ENCODE measurements around the gene SLCO2A1. TPM values are rescaled to one million over a fixed set of nuclear protein-coding genes. Genes with fewer than 3 reads are reported as not detected.

SLCO2A1 gene
- total RNA-seq, 2 donors from 2014 or later, result 0.10 TPM; not detected in 1

DNA sequence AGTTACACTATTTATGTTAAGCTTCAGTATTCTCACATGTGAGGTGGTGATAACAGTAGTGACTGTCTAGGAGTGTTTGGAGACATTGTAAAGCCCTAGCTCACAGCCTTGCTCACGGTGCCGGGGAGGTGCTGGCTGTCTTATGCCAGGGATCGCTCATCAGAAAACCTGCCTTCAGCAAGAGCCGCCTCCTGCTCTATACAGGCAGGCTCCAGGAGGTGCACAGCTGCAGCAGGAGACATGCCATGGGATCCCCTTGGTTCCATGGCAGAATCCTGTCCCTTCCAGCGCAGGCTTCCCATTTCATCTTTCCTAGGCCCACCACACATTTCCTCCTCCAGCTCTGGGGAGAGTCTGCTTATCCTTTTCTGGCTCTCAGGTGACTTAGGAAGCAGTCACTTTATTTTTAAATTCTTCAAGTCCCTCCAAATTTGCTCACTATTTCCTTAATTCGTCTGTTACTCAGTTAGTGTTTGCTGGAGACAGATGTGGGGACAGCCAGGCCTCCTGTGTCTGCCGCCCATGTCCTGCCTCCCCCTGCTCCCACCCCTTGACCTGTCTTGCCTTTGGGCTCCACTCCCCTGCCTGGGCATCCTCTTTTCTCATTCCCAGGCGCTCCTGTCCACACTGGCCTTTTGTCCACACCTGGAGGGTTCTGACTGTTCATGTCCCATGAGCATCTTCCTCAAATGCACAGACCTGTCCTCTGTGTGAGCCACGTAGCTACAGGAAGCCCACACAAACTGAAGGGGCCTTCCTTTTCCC, 31.7 kb downstream of the SLCO2A1 start:
- DNase-seq (no peak), ATAC-seq (replicated peaks in 1 of 2) (no peak)
- H3K9me3 Mint-ChIP-seq, result no peaks in the 10 kb centered on the region
- H3K4me3 Mint-ChIP-seq, result no peak overlapping the region
- H3K27ac Mint-ChIP-seq, result no peak overlapping the region
- H3K36me3 Mint-ChIP-seq (ENCODE audit: insufficient read depth in 2 of 2), result no peaks in the 10 kb centered on the region
- H3K27me3 Mint-ChIP-seq (ENCODE audit: low read depth), result peaks cover 20% of the 10 kb centered on the region
- no peaks in the 10 kb centered on the region for H3K4me1 Mint-ChIP-seq (ENCODE audit: low read depth)

DNA sequence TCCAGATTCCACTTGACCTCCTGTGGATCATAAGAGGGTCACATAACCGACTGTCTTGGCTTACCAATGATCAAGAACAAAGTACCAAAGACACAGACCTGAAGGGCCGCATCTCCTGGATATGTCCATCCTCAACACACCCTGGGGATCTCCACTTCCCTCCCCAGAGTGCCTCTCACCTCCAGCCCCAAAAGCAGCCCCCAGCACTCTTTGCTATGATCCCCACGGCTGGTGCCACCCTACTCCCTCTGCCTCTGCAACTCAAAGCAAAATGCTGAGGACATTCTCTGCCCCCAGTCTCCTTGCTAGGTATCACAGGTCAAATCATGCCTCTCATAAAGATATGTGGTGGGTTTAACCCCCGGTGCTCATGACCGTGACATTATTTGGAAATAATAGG, 32.7 kb downstream of the SLCO2A1 start:
- no peaks in the 10 kb centered on the region for H3K9me3 Mint-ChIP-seq
- no peak overlapping the region for H3K27ac Mint-ChIP-seq
- no peak for ATAC-seq (replicated peaks in 1 of 2)
- DNase-seq, result no peak
- no peak overlapping the region for H3K4me3 Mint-ChIP-seq
- H3K4me1 Mint-ChIP-seq (ENCODE audit: low read depth), result no peaks in the 10 kb centered on the region
- no peaks in the 10 kb centered on the region for H3K36me3 Mint-ChIP-seq (ENCODE audit: insufficient read depth in 2 of 2)
- peaks cover 20% of the 10 kb centered on the region for H3K27me3 Mint-ChIP-seq (ENCODE audit: low read depth)

DNA sequence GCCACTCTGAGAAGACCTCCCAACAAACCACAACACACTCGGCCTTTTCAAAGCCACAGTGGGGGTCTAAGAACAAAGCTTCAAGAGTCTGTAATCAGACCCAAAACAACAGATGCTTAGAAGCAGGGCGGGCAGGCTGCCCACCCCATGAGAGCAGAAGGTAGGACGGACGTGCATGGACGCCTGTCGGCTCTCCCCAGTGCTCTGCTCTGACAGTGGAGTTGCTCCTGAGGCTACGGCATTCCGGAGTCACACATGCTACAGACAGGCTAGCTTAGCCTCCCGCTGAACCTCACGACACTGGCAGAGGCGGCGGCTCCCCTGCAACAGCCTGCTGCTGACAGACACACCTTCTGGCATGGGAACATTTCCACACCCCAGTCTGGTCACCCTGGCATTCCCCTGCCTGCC, 33.5 kb downstream of the SLCO2A1 start:
- no peak for DNase-seq
- no peak for ATAC-seq (replicated peaks in 1 of 2)
- Mint-ChIP-seq H3K27ac (no peak overlapping the region), H3K4me3 (no peak overlapping the region), H3K36me3 (ENCODE audit: insufficient read depth in 2 of 2) (no peaks in the 10 kb centered on the region), H3K9me3 (no peaks in the 10 kb centered on the region), H3K27me3 (ENCODE audit: low read depth) (peaks cover 20% of the 10 kb centered on the region), H3K4me1 (ENCODE audit: low read depth) (no peaks in the 10 kb centered on the region)

DNA sequence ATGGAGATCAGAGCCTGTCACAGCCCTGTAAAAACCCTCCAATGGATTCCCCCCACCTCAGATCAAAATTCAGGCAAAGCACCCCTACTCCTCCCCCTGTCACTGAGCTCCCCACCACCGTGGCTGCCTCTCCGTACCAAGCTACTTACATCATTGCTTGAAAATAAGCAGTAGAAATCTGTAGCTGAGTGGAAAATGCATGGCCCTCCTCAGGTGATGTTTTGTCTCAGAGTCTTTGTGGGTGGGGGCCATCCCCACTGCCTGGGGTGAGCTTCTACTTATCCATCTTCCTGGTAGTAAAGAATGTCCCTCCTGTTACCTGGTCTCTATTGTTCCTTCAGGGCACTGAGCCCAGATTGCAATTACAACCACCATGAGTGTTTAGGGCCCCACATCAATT, 34.5 kb downstream of the SLCO2A1 start:
- ATAC-seq (replicated peaks in 1 of 2) (no peak), DNase-seq (no peak)
- no peak overlapping the region for H3K4me3 Mint-ChIP-seq
- H3K36me3 Mint-ChIP-seq (ENCODE audit: insufficient read depth in 2 of 2), result no peaks in the 10 kb centered on the region
- H3K27me3 Mint-ChIP-seq (ENCODE audit: low read depth), result peaks cover 21% of the 10 kb centered on the region
- H3K27ac Mint-ChIP-seq, result no peak overlapping the region
- H3K9me3 Mint-ChIP-seq, result no peaks in the 10 kb centered on the region
- H3K4me1 Mint-ChIP-seq (ENCODE audit: low read depth), result no peaks in the 10 kb centered on the region

DNA sequence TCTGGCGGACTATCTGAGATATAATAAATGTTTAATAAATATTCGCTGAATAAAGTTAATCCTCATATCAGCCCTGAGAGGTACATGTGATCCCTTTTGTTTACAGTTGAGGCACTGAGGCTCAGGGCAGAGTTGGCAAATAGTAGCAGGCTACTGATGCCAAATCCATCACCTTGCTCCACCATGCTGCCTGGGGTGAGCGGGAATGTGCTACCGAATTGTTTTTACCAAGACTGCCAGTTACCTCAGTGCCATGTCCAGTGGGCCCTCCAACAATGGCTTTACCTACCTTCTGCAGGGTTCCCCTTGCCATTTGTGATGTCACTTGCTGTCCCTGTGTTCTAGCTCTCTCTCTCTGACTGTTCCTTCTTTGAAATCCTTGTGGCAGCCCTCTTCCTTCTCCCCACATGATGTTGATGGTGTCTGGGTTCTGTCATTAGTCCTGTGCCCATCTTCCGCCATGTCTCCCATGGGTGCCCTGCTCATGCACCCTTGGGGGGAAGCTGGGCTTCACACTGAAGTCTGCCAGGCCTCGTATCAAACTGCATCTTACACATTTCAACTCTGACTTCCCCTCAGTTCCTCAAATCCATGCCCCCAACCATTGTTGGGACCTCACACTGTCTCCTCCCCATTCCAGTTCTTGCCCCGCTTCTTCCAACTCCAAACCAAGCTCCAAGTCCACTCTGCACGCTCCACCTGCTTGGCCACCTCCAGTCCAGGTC, 35.4 kb downstream of the SLCO2A1 start:
- H3K9me3 Mint-ChIP-seq, result no peaks in the 10 kb centered on the region
- peaks cover 18% of the 10 kb centered on the region for H3K27me3 Mint-ChIP-seq (ENCODE audit: low read depth)
- H3K4me3 Mint-ChIP-seq, result no peak overlapping the region
- DNase-seq (no peak), ATAC-seq (replicated peaks in 1 of 2) (no peak)
- no peaks in the 10 kb centered on the region for H3K4me1 Mint-ChIP-seq (ENCODE audit: low read depth)
- no peaks in the 10 kb centered on the region for H3K36me3 Mint-ChIP-seq (ENCODE audit: insufficient read depth in 2 of 2)
- no peak overlapping the region for H3K27ac Mint-ChIP-seq

DNA sequence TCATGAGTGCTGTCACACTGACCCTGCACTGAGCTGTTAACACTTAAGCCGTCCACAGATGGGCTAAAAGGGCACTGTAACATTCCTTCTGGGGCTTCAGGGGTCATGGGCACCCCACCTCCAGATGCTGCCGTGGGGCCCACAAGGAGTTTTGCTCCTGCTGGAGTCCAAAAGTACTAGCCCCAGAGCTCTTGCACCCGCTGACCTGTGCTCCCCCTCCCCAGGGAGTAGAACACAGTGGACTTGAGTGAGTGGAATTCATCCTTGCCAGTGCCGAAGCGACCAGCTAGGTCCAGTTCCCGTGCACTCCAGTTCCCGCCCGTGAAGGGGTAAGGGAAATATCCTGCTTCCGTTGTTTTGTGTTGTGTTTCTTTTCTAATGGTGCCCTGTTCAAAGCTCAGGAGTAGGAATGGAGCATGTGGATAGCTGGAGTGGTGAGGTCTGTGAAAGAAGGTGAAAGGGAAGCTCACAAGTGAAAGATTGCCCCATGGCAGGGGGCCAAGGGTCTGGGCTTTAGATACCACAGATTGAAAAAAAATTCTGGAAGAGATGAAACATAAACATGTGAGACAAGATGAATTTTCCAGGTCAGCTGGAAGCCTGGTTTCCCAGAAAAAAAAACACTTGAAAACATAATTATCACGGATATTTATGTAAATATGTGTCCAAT, 36.6 kb downstream of the SLCO2A1 start:
- ATAC-seq (replicated peaks in 1 of 2), result no peak
- no peaks in the 10 kb centered on the region for H3K9me3 Mint-ChIP-seq
- no peak overlapping the region for H3K27ac Mint-ChIP-seq
- H3K4me1 Mint-ChIP-seq (ENCODE audit: low read depth), result no peaks in the 10 kb centered on the region
- DNase-seq, result no peak
- peaks cover 15% of the 10 kb centered on the region for H3K27me3 Mint-ChIP-seq (ENCODE audit: low read depth)
- H3K36me3 Mint-ChIP-seq (ENCODE audit: insufficient read depth in 2 of 2), result no peaks in the 10 kb centered on the region
- no peak overlapping the region for H3K4me3 Mint-ChIP-seq

DNA sequence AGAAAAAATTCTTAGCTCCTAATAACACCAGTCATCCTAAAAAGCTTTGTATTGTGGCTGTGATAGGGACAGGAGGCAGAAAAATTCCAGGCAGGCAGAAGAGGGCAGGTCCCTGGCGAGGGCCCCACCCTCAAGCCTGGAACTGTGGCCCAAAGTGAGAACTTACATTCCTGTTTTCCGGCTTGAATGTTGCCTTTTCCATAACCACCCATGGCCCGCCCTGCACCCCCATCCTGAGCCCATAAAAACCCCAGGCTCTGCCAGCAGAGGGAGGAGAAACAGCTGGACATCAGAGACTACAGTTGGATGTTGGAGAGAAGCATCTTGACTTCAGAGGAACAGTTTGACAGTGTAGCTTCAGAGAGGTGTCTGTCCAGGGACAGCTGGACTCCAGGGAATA, 37.3 kb downstream of the SLCO2A1 start:
- no peaks in the 10 kb centered on the region for H3K36me3 Mint-ChIP-seq (ENCODE audit: insufficient read depth in 2 of 2)
- no peak overlapping the region for H3K4me3 Mint-ChIP-seq
- no peaks in the 10 kb centered on the region for H3K4me1 Mint-ChIP-seq (ENCODE audit: low read depth)
- H3K9me3 Mint-ChIP-seq, result no peaks in the 10 kb centered on the region
- H3K27me3 Mint-ChIP-seq (ENCODE audit: low read depth), result peaks cover 19% of the 10 kb centered on the region
- ATAC-seq (replicated peaks in 1 of 2) (no peak), DNase-seq (no peak)
- H3K27ac Mint-ChIP-seq, result no peak overlapping the region

DNA sequence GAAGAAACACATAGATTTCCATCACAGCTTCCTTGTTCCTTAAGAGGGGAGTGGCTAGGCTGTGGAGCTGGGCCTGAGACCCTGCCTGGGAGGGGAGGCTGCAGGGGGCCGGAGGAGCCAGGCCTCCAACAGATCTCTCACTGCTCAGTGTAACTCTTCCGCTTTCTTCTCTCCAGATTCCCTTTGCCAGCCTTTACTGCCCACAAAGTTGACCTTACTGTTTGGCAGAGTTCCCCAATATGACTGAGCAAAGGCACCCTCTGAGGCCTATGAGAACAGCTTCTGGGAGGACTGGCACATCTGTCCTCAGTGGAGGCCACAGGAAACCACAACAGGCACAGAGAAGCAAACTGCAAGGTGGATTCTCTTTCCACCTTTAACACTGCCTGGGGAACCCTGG, 38.1 kb downstream of the SLCO2A1 start:
- Mint-ChIP-seq H3K27me3 (ENCODE audit: low read depth) (peaks cover 21% of the 10 kb centered on the region), H3K4me3 (no peak overlapping the region), H3K9me3 (no peaks in the 10 kb centered on the region), H3K4me1 (ENCODE audit: low read depth) (no peaks in the 10 kb centered on the region), H3K36me3 (ENCODE audit: insufficient read depth in 2 of 2) (no peaks in the 10 kb centered on the region), H3K27ac (no peak overlapping the region)
- ATAC-seq (replicated peaks in 1 of 2) (no peak), DNase-seq (no peak)

DNA sequence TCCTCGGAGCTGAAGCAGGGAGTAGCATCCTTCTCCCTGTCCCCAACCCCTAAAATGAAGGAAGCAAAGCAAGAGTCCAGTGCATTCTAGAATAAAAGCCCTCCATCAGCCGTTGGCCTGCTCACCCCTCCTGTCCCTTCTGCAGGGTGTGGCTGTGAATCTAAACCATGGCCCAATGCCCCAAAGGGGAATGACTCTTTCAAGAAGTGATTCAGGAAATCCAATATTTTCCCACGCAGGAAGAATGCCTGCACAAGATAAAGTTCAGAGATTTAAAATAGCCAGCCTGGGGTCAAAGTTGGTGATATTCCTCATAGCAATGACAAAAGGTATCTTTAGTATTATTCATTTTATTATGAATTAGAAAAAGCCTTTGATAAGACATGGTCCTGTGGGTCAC, 38.5 kb downstream of the SLCO2A1 start:
- no peak overlapping the region for H3K27ac Mint-ChIP-seq
- ATAC-seq (replicated peaks in 1 of 2) (no peak), DNase-seq (no peak)
- no peaks in the 10 kb centered on the region for H3K9me3 Mint-ChIP-seq
- no peaks in the 10 kb centered on the region for H3K36me3 Mint-ChIP-seq (ENCODE audit: insufficient read depth in 2 of 2)
- H3K27me3 Mint-ChIP-seq (ENCODE audit: low read depth), result peaks cover 21% of the 10 kb centered on the region
- H3K4me3 Mint-ChIP-seq, result no peak overlapping the region
- H3K4me1 Mint-ChIP-seq (ENCODE audit: low read depth), result no peaks in the 10 kb centered on the region

DNA sequence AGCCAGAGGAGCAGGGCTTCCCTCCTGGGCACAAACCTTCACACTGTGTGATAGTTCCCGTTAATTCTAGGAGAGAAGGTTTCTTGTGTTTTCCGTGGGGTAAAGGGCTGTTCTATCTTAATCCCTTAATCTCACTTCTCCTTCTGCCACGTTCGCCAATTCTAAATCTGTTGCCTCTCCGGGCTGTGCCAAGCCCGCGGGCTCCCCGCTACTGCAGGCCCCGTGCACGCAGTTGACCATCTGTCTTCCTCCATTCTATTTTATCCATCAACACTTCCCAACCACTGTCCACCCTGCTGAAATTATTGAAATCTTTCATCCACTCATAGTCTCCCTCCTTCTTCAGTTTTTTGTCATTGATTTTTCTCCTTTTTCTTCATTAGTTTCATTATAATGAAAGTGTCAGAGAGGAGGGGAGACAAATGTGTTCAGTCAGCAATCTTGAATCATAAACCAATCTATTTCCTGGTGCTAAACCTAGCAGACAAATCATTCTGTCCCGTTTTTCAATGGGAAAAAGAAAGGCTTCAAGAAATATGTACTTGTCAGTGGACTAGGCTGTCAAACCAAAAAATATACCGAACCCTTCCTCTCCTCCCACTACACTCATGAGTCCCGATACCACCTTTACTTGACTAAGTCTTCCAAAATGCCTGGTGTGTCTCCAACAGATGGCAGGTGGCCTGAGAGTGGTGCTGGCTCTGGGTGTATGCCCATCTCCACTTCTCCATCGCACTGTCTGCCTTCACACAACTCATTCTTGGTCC, 39.6 kb downstream of the SLCO2A1 start:
- no peak for DNase-seq
- Mint-ChIP-seq H3K4me3 (no peak overlapping the region), H3K27me3 (ENCODE audit: low read depth) (peaks cover 21% of the 10 kb centered on the region), H3K4me1 (ENCODE audit: low read depth) (no peaks in the 10 kb centered on the region), H3K36me3 (ENCODE audit: insufficient read depth in 2 of 2) (no peaks in the 10 kb centered on the region), H3K27ac (no peak overlapping the region), H3K9me3 (no peaks in the 10 kb centered on the region)
- ATAC-seq (replicated peaks in 1 of 2), result no peak

DNA sequence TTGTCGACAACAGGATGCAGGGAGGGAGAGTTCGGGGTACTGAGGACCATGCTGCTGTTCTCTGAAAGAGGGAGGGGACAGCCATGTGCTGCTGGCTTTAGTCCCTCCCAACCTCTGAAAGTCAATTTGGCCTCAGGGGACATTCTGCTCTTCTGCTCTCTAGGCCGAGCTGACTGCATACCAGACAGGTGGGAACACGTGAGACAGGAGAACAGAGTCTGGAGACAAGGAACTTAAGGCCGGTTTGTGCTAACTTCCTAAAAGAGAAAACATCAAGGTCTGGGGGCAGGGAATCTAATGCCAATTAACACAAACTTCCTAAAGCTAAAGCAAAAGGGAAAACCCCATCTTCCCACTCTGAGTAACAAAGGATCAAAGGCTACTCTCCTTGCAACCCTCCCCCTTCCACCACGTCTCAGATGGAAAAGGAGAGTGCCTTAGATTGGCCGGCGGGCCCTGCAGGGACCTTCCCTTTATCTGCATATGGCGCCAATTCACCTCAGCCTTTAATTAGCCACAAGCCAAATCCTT, 41.0 kb downstream of the SLCO2A1 start:
- Mint-ChIP-seq H3K27me3 (ENCODE audit: low read depth) (peaks cover 15% of the 10 kb centered on the region), H3K27ac (no peak overlapping the region), H3K36me3 (ENCODE audit: insufficient read depth in 2 of 2) (no peaks in the 10 kb centered on the region), H3K4me1 (ENCODE audit: low read depth) (no peaks in the 10 kb centered on the region), H3K4me3 (no peak overlapping the region), H3K9me3 (no peaks in the 10 kb centered on the region)
- ATAC-seq (replicated peaks in 1 of 2) (no peak), DNase-seq (no peak)

DNA sequence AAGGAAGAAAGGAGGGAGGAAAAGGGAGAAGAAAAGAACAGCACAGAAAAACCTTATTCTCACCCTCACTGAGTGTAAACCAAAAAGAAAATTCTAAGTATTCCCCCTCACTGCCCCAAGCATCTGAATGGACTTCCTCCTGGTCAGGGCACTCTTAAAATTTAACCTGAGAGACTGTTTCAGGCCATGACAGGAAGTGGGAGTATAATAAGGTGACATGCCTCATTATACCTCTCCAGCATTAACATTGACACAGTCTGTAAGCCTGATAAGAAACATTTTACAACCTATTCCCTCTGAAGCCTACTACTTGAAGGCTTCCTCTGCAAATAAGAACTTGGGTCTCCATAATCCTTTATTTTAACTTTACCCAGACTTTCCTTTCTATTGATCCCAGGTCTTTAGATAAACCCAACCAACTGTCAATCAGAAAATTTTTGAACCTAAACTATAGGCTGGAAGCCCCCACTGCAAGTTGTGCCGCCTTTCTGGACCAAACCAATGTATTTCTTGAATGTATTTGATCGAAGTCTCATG, 41.7 kb downstream of the SLCO2A1 start:
- Mint-ChIP-seq H3K27me3 (ENCODE audit: low read depth) (peaks cover 19% of the 10 kb centered on the region), H3K36me3 (ENCODE audit: insufficient read depth in 2 of 2) (no peaks in the 10 kb centered on the region), H3K9me3 (no peaks in the 10 kb centered on the region), H3K4me1 (ENCODE audit: low read depth) (no peaks in the 10 kb centered on the region), H3K27ac (no peak overlapping the region), H3K4me3 (no peak overlapping the region)
- DNase-seq (no peak), ATAC-seq (replicated peaks in 1 of 2) (no peak)

All from activated T-cell treated with anti-CD3 and anti-CD28 coated beads, Interleukin-2, amount 50 U/mL, for 72 hours (primary cell).